Femur (tissue), 1 donor: ENCODE results near the gene PRODH2.
"Not testable (repeated sequence)": the region's sequence is repeated elsewhere in the genome, so short reads cannot be mapped to it uniquely, and the experiment has no call there.

Experiments used
- DNase-seq: peaks from one replicate; pipeline ENCODE4 v3.0.0-alpha.2; 2017

PRODH2 gene

DNA sequence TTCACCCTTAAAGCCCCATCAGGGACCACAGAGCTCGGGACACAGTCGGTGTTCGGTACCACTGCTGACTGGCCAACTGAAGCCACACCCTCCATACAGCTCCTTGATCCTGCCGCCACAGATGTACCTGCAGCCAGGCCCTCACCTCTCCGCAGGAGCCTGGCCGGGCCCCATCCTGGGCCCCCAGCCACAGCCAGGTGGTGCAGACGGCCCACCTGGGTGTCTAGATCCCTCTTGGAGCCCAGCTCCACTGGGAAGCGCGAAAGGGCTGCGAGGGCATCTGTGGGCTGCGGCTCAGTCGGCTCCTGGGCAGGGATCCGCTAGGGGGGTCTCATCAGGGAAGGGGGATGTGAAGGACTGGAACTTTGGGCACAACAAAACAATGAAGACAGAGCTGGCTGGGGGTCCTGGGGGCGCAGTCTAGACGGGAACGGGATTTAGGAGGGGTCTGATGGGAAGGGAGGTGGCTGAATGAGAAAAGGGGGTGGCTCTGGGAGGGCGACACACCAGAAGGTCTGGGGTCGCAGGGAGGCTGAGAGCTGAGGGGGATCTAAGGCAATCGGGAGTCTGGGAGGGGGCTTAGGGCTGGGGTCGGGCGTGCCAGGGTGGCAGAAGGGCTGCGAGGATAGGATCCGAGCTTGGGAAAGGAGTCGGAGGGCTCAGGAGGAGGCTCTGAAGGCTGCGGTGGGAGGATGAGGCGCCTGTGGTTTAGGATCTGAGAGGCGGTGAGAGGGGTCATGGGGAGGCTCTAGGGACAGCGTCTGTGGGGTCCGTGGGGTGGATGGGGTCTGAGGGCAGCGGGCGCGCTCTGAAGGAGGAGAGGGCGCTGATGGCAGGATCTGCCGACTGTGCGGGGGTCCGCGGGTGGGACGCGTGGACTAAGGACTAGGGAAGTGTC, 15.8 kb downstream of the PRODH2 start:
- no peak for DNase-seq

DNA sequence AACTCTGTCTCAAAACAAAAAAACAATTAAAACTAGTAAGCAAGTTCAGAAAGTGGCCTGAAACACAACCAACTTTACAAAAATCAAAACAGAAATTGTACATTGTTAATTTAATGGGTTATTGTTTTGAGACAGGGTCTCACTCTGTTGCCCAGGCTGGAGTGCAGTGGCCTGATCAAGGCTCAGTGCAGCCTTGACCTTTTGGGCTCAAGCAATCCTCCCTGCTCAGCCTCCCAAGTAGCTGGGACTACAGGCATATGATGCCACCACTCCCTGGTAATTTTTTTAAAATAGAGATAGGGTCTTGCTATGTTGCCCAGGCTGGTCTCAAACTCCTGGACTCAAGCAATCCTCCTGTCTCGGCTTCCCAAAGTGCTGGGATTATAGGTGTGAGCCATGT, 17.1 kb downstream of the PRODH2 start:
- DNase-seq: not testable (repeated sequence)

DNA sequence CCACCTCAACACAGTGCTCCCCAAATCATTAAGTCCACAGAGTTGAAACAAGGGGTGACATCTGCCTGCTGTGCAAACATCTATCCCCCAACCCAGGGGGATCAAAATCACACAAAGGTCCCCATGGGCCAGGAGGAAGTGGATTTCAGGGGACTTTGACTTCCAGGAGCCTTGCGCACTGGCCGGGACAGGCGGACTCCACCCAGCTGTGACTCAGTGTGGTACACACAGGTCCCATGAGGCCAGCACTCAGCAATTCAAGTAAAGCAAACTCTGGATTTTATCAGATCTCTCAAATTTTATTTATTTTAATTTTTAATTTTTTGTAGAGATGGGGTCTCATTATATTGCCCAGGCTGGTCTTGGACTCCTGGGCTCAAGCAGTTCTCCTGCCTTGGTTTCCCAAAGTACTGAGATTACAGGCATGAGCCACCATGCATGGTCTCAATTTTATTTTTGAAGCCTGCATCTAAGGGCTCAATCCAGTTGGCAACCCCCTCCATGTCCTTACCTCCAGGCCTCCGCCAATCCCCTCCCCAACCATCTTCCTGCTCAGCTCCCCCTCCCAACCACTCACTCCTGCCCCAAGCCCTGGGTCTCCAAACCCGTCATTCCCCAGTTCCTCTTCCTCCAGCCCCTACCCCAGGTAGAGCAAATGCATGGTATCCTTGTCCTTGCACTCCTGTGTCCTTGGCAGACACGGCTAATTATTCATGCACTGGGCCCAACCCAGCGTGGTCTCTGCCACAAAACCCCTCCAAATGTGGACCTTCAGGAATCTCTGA, 19.1 kb downstream of the PRODH2 start:
- no peak for DNase-seq

DNA sequence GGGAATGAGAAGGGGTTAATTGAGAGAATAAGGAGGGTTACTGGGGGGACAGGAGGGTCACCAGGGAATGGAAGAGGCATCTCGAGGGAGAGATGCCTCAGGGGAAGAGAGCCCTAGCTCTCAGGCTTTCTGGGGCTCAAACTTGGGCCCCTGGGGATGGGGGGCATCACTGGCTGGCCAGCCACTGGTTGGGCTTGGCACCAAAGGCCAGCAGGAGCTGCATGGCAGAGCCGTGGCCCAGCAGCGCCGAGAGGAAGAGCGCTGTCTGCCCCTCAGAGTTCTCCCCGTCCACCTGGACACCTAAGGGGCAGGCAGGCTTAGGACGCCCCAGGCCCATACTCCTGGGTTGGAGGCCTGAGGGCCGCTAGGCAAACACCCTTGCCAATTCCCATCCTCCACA, 19.8 kb downstream of the PRODH2 start:
- DNase-seq: no peak

DNA sequence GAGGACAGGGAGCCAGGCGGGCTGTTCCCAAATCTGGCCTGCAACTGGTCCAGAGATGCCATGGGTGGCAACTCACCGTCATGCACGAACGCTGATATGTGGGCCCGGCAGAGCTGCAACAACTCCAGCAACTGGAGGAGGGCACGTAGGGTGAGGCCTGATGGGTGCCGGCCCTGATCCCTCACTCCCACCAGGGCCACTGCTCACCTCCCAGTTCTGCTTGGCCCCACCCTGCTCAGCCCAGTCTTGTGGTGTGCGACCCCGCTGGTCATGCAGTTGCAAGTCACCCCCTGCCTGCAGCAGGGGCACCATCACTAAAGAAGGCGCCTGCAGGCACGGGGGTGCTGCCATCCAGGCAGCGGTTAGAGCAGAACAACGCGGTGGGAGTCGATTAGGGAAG, 20.3 kb downstream of the PRODH2 start:
- DNase-seq: no peak

DNA sequence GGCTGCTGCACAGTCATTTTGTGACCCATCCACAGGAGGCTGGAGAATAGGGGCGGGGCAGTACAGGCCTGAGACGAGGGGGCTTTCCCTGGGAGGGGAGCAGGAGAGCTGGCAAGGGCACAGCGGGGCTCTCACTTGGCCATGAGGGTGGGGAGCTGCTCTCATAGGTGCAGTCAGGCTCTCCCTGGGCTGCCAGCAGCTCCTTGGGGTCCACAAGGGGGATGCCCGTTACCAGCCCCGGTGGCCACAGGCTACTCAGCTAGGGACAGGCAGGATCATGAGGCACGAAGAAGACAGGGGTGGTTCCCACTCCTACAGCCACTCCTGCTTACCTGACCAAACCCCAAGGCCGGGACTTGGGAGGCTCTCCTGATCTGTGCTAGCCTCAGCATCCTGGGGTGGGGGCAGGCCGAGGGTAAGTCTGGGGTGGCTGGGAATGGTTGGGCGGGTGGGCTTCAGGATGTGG, 20.8 kb downstream of the PRODH2 start:
- no peak for DNase-seq

DNA sequence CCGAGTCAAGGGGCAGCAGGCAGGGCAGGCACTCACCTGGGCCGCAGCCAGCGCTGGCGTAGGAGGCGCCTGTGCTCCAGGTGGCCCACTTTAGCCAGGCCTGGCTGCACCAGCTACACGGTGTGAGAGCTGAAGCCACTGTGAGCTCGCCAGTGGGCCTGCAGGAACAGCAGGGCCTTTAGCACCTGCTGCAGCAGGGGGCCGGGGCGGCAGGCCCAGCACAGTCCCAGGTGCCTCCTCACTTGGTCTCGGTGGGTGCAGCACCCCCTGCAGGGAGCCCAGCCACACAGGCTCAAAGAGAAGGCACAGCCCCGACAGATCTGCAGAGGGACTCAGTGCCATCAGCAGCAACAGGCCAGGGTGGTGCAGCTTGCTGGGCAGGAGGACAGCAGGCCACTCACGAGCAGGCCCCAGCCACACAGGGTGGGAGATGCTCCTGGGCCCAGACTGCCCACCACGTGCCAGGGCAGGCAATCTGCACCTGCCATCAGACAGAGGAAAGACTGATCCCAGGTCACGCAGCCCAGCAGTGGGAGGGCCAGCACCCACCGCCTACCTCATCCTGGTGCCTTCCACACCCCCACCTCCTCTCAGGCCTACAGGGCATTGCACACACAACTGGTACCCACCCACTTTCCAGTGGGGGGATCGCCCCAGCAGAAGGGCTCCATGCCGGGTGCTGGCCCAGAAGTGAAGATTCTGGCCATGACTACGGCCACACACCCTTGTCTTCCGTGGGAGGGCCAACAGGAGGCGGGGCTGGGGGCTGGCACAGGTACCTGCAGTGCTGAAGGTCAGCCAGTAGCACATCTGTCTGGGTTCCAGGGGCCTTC, 21.4 kb downstream of the PRODH2 start:
- no peak for DNase-seq

DNA sequence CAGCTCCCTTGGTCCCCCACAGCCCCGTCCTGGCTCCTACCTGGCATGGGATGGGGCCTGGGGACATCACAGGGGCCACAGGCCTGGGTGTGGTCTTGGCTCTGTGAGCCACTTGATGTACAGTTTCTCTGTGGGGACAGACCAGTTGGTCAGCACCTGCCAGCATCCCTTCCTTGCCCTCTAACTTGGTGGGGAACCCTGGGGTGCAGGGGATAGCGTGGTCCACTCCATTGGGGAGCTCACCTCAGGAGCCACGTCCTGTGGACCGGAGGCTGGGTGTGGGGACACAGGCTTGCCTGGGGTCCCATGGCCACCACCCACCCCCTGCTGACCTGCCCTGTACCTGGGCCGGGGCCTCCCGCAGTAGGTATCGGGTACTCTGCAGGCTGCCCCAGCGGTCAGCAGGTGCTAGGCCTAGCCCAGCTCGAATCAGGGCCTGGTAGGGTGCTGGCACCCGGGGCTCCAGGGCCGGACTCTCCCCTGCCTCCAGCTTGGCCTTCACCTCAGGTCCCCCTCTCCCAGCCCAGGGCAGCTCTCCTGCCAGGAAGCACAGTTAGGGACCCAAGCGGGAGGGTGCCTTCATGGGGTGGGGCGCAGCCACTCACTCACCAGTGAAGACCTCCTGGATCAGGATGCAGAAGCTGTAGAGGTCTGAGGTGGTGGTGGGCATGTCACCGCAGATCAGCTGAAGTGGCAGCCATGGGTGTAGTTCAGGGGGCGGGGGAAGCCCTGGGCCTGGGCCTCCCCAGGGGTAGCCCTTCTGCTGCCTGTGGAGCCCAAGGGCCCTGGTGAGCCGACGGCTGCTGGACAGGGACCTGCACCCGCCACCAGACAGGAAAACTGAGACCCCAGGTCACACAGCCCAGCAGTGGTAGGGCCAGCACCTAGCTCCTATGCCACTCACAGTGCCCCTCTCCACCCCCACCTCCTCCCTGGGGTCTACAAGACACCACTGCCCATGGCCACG, 22.4 kb downstream of the PRODH2 start:
- DNase-seq: no peak

DNA sequence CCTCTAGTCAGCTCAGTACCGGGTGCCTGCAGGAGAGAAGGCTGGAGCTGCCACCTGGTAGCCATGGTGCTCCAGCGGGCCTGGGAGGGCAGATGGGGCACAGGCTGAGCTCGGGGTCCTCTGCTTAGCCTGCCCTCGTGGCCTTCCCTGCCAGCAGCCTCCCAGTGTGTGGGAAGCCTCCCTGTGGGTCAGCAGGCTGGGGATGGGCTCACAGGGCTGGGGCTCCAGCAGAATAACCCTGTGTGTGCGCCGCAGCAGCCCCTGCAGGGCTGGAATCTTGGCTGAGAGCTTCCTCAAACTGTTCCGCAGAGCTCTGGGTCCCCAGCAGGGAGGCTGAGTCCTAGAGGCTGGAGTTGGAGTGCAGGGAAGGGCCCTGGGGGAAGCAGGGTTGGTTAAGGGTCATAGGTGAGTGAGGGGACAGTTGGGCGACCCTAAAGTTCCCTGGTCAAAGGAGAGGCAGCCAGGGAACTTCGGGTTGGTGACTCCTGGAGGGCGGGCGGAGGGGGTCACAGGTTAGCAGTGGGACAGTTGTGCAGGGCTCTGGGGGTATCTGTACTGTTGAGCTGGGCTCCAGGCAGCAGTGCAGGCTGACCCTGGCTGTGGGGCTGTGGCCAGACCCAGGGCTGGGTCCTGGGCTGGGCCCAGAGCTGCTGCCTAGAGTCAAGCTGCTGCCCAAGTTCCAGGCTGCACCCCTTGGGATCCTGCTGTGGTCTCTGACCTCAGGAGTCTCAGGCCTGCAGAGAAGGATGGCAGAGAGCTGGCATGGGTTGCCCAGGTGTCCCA, 23.3 kb downstream of the PRODH2 start:
- DNase-seq: no peak

DNA sequence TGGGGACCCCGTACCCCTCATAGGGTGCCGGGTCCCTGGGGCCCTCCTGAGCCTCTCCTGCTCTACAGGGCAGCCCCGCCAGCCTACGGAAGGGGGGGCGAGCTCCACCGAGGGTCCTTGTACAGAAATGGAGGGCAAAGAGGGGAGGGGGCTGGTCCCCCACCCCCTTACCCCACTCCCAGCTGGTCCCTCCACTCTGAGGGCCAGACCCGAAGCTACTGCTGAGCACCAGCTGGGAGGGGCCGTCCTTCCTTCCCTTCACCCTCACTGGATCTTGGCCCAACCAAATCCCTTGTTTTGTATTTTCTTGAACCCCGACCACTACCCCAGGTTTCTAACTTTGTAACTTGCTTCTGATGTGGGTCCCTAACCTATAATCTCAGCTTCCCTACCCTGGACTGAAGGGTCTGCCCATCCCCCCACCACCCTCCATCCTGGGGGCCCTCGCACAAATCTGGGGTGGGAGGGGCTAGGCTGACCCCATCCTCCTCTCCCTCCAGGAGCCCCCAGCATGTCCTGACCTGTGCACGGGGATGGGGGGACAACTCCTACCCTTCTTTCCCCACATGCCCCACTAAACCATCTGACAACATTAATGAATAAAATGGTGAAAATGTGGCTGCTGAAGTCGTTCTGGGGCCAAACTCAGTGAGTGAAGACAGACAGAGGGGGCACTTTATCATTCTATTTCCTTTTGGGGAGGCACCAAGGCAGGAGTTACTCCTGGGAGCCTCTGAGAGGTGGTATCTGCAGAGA, 24.3 kb downstream of the PRODH2 start:
- no peak for DNase-seq

DNA sequence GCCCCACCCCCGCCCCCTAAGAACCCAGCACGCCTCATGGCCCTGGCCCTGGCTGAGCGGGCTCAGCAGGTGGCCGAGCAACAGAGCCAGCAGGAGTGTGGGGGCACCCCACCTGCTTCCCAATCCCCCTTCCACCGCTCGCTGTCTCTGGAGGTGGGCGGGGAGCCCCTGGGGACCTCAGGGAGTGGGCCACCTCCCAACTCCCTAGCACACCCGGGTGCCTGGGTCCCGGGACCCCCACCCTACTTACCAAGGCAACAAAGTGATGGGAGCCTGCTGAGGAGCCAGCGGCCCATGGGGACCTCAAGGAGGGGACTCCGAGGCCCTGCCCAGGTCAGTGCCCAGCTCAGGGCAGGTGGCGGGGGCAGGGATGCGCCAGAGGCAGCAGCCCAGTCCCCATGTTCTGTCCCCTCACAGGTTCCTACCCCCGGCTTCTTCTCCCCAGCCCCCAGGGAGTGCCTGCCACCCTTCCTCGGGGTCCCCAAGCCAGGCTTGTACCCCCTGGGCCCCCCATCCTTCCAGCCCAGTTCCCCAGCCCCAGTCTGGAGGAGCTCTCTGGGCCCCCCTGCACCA, 25.3 kb downstream of the PRODH2 start:
- DNase-seq: no peak

DNA sequence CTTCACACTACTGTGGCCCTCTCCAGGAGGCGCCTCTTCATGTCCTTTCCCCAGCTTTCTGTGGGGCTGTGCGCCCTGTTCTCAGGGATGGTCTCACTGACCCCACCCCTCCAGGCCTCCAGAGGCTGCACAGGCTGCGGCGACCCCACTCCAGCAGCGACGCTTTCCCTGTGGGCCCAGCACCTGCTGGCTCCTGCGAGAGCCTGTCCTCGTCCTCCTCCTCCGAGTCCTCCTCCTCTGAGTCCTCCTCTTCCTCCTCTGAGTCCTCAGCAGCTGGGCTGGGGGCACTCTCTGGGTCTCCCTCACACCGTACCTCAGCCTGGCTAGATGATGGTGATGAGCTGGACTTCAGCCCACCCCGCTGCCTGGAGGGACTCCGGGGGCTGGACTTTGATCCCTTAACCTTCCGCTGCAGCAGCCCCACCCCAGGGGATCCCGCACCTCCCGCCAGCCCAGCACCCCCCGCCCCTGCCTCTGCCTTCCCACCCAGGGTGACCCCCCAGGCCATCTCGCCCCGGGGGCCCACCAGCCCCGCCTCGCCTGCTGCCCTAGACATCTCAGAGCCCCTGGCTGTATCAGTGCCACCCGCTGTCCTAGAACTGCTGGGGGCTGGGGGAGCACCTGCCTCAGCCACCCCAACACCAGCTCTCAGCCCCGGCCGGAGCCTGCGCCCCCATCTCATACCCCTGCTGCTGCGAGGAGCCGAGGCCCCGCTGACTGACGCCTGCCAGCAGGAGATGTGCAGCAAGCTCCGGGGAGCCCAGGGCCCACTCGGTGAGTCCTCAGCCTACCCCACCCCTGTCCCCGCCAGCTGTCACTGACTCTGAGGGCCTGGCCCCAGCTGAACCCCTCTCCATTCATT, 26.1 kb downstream of the PRODH2 start:
- no peak for DNase-seq

DNA sequence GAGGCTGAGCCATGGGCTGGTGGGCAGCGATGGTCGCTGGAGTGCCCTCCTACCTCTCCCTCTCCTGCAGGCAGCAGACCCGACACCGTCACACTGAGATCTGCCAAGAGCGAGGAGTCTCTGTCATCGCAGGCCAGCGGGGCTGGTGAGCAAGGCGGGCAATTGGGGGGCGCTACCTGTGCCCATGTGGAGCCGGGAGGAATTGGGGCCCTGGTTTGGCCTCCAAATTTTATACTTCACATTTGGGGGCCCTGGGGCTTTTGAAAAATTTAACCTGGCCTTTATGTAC, 27.4 kb downstream of the PRODH2 start:
- DNase-seq: no peak

DNA sequence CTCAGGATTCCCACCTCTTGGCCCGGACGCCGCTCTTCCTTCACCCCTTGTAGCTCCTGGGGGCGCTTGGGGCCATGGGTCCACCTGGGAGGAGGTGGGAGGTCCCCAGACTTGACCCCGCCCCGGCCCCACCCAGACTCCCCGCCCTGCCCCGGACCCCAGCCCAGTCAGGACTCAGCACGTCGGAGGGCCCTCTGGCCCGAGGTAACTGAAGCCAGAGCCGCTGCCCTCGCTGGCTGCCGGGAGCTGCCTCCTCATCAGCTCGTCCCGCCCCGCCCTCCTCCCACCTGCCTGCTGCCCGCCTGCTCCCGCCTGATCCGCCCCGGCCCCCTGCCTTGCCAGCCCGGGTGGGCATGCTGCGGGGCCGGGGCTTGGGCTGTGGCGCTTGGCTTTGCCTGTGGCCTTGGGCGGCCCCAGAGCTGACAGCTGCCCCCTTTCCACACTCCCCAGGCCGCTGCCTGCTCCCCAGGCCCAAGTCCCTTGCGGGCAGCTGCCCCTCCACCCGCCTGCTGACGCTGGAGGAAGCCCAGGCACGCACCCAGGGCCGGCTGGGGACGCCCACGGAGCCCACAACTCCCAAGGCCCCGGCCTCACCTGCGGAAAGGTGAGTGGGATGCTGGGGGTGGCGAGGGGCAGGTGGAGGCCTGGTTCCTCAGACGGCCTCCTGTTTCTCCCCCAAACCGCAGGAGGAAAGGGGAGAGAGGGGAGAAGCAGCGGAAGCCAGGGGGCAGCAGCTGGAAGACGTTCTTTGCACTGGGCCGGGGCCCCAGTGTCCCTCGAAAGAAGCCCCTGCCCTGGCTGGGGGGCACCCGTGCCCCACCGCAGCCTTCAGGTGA, 27.9 kb downstream of the PRODH2 start:
- peak; percentile 15 for DNase-seq

DNA sequence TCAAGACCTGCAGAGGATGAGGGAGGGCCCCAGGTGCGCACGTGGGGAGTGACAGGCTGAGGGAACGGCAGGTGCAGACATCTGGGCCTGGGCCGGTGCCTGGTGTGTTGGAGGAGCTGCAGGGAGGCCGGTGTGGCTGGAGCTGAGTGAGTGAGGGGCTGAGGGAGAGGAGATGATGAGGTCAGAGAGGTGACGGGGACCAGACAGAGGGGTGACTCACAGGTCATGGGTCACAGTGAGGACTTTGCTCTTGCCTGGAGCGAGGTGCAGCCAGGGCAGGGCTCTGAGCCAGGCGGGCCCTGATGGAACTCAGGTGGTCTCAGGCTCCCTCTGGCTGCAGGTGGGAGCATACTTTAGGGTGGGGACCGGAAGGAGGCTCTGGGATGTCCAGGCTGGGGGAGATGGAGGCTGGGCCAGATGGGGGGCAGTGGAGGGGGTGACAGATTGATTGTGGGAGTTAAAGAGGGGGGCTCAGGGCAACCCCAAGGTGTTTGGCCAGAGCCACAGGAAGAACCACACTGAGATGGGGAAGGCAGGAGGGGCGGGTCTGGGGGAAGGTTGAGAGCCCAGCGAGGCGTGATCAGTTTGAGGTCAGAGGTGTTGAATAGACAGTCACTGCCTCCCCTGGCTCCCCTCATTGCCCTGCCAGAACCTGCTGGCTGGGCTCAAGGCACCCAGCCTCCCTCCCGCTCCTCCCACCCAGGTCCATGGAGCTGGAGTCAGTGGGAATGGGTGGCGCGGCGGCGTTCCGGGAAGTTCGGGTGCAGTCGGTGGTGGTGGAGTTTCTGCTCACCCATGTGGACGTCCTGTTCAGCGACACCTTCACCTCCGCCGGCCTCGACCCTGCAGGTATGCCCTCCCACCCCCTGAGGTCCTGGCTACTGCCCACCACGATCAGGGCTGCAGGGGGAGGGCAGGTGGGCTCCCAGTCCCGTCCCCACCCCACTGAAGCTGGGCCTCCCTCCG, 28.9 kb downstream of the PRODH2 start:
- peak; percentile 15 for DNase-seq

DNA sequence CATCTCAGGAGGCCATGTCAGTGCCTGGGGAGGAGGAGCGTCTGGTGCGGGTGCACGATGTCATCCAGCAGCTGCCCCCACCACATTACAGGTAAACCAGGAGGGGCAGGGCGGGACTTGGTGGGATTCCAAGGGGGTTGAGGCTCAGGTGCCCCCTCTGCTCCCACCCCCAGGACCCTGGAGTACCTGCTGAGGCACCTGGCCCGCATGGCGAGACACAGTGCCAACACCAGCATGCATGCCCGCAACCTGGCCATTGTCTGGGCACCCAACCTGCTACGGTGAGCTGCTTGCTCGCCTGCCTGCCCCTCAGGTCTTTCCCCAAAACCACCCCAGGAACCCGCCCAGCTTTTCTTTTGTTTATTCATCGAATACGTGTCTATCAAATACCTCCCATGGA, 30.1 kb downstream of the PRODH2 start:
- DNase-seq: no peak

DNA sequence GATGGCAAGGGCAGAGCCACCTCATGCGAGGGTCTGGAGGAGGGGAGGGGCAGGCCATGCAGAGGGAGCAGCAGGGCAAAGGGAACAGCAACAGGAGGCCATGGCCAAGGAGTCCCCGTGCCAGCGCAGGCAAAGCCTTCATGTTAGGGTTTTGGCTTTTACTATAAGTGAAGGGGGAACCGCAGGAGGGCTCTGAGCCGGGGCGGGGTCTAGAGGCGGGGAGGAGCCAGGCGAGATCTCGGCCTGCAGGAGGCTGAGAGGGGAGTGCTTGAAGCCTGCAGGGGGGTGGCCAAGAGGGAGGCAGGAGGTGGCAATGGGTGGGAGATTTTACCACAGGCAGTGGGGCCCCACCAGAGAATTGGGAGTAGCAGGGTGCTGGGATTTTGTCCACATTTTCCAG, 31.0 kb downstream of the PRODH2 start:
- peak; percentile 13 for DNase-seq
